ENCODE measurements around the gene P2RX7. TPM values are rescaled to one million over a fixed set of nuclear protein-coding genes. Genes with fewer than 3 reads are reported as not detected.
"Not testable (repeated sequence)": the region's sequence is repeated elsewhere in the genome, so short reads cannot be mapped to it uniquely, and the experiment has no call there.

P2RX7 gene
- total RNA-seq, 3 donors from 2014 or later: 1.0 to 10.9 (median 1.4) TPM

- ATAC-seq: no peak
- DNase-seq: no peak
- Histone ChIP-seq H3K9me3 (no peaks in the 10 kb centered on the region), H3K4me3 (no peak overlapping the region), H3K36me3 (ENCODE audit: low read depth) (no peaks in the 10 kb centered on the region), H3K4me1 (ENCODE audit: low read depth) (no peaks in the 10 kb centered on the region)
- no peak for TF ChIP-seq CTCF (IDR thresholded peaks at IDR 0.05)
- intact Hi-C loops (cut with DNase I, micrococcal nuclease): no loop called here
These were observed 66.3 kb downstream of the P2RX7 start for GRCh38 chr12:121198949-121199348.

GRCh38 chr12:121201140-121201539 is 68.5 kb downstream of the P2RX7 start:
- intact Hi-C loops (cut with DNase I, micrococcal nuclease); DNase-seq; ATAC-seq; H3K36me3 ChIP-seq (ENCODE audit: low read depth); H3K4me1 ChIP-seq (ENCODE audit: low read depth); H3K9me3 ChIP-seq; H3K4me3 ChIP-seq: not testable (repeated sequence)

- intact Hi-C loops (cut with DNase I, micrococcal nuclease): no loop called here
- Histone ChIP-seq H3K9me3 (no peaks in the 10 kb centered on the region), H3K36me3 (ENCODE audit: low read depth) (no peaks in the 10 kb centered on the region), H3K4me3 (no peak overlapping the region), H3K4me1 (ENCODE audit: low read depth) (no peaks in the 10 kb centered on the region)
- no peak for ATAC-seq
- DNase-seq: no peak
- TF ChIP-seq CTCF (IDR thresholded peaks at IDR 0.05): no peak
These were observed 70.0 kb downstream of the P2RX7 start for GRCh38 chr12:121202407-121203355.

- TF ChIP-seq CTCF (IDR thresholded peaks at IDR 0.05): no peak
- no peaks in the 10 kb centered on the region for H3K4me1 ChIP-seq (ENCODE audit: low read depth)
- intact Hi-C loops (cut with DNase I, micrococcal nuclease): no loop called here
- ATAC-seq: no peak
- no peaks in the 10 kb centered on the region for H3K9me3 ChIP-seq
- no peaks in the 10 kb centered on the region for H3K36me3 ChIP-seq (ENCODE audit: low read depth)
- DNase-seq: no peak
- H3K4me3 ChIP-seq: no peak overlapping the region
These were observed 70.8 kb downstream of the P2RX7 start for GRCh38 chr12:121203482-121203881.

GRCh38 chr12:121205491-121205890 is 72.8 kb downstream of the P2RX7 start:
- ATAC-seq: no peak
- intact Hi-C loops (cut with DNase I, micrococcal nuclease): no loop called here
- H3K36me3 ChIP-seq (ENCODE audit: low read depth): no peaks in the 10 kb centered on the region
- TF ChIP-seq CTCF (IDR thresholded peaks at IDR 0.05): no peak
- DNase-seq: no peak
- no peak overlapping the region for H3K4me3 ChIP-seq
- no peaks in the 10 kb centered on the region for H3K4me1 ChIP-seq (ENCODE audit: low read depth)
- H3K9me3 ChIP-seq: no peaks in the 10 kb centered on the region

- H3K4me1 ChIP-seq (ENCODE audit: low read depth); H3K36me3 ChIP-seq (ENCODE audit: low read depth); intact Hi-C loops (cut with DNase I, micrococcal nuclease); ATAC-seq; H3K4me3 ChIP-seq; H3K9me3 ChIP-seq; DNase-seq: not testable (repeated sequence)
These were observed 75.9 kb downstream of the P2RX7 start for GRCh38 chr12:121208571-121208970.
